HG02759 (cell line): ENCODE measurements around the gene DMD.
"Not testable (repeated sequence)": the region's sequence is repeated elsewhere in the genome, so short reads cannot be mapped to it uniquely, and the experiment has no call there.

Experiments
- ATAC-seq: cut with Tn5 transposase; IDR thresholded peaks from one replicate; pipeline ENCODE4 v1.9.1; 2021; ENCODE audit warnings: mild to moderate bottlenecking, moderate library complexity; ENCODE audit not compliant: unreplicated experiment

DMD gene

GRCh38 chrX:32662516-32662915 lies 548.8 kb downstream of the DMD start:
- ATAC-seq, result no peak

- ATAC-seq, result no peak
Measured at GRCh38 chrX:32644476-32645245, 566.7 kb downstream of the DMD start.

GRCh38 chrX:32642283-32642682 lies 569.1 kb downstream of the DMD start:
- no peak for ATAC-seq

GRCh38 chrX:32618154-32618553 lies 593.2 kb downstream of the DMD start:
- ATAC-seq, result no peak

GRCh38 chrX:32614707-32615106 lies 596.6 kb downstream of the DMD start:
- no peak for ATAC-seq

- no peak for ATAC-seq
Measured at GRCh38 chrX:32599156-32599555, 612.2 kb downstream of the DMD start.

GRCh38 chrX:32598707-32599106 lies 612.6 kb downstream of the DMD start:
- no peak for ATAC-seq

GRCh38 chrX:32597777-32598176 lies 613.6 kb downstream of the DMD start:
- ATAC-seq, result no peak

GRCh38 chrX:32592786-32593185 lies 618.6 kb downstream of the DMD start:
- no peak for ATAC-seq

GRCh38 chrX:32591589-32591988 lies 619.8 kb downstream of the DMD start:
- no peak for ATAC-seq

- ATAC-seq, result no peak
Measured at GRCh38 chrX:32582729-32583128, 628.6 kb downstream of the DMD start.

GRCh38 chrX:32576885-32577284 lies 634.5 kb downstream of the DMD start:
- ATAC-seq, result no peak

GRCh38 chrX:32572644-32573043 lies 638.7 kb downstream of the DMD start:
- ATAC-seq, result no peak

- ATAC-seq, result no peak
Measured at GRCh38 chrX:32571579-32571978, 639.8 kb downstream of the DMD start.

GRCh38 chrX:32562261-32562660 lies 649.1 kb downstream of the DMD start:
- no peak for ATAC-seq

- ATAC-seq, result no peak
Measured at GRCh38 chrX:32545101-32545500, 666.2 kb downstream of the DMD start.

GRCh38 chrX:32538554-32538953 lies 672.8 kb downstream of the DMD start:
- no peak for ATAC-seq

GRCh38 chrX:32533848-32534247 lies 677.5 kb downstream of the DMD start:
- ATAC-seq, result peak; percentile 85

GRCh38 chrX:32532262-32532661 lies 679.1 kb downstream of the DMD start:
- ATAC-seq, result no peak

- ATAC-seq, result no peak
Measured at GRCh38 chrX:32530802-32531403, 680.4 kb downstream of the DMD start.

GRCh38 chrX:32528451-32528850 lies 682.9 kb downstream of the DMD start:
- ATAC-seq, result not testable (repeated sequence)

GRCh38 chrX:32525234-32525633 lies 686.1 kb downstream of the DMD start:
- ATAC-seq, result no peak

- ATAC-seq, result no peak
Measured at GRCh38 chrX:32524385-32524784, 687.0 kb downstream of the DMD start.
